Cardiac fibroblast (primary cell): ENCODE measurements around the gene DNAJC11.

Experiments used
- DNase-seq, 2 donors: peaks; one replicate each; pipeline versions ENCODE4 v3.0.0 to v3.0.0-alpha.2; 2010; ENCODE audit warnings: low read depth in 2 of 2
- H3K4me3 ChIP-seq, 2 donors: replicated peaks in 1 of 2; 1 replicate in 1 of 2; 2 replicates in 1 of 2; pipeline ENCODE4 v1.5.1; 2011; ENCODE audit warnings: low read depth in 2 of 2, low read length in 2 of 2, mild to moderate bottlenecking in 2 of 2, moderate library complexity in 1 of 2
- CTCF ChIP-seq: IDR thresholded peaks from one replicate; pipeline ENCODE4 v1.5.1; 2011; ENCODE audit warnings: low read depth, mild to moderate bottlenecking, low read length, inconsistent platforms

The DNAJC11 gene

DNA sequence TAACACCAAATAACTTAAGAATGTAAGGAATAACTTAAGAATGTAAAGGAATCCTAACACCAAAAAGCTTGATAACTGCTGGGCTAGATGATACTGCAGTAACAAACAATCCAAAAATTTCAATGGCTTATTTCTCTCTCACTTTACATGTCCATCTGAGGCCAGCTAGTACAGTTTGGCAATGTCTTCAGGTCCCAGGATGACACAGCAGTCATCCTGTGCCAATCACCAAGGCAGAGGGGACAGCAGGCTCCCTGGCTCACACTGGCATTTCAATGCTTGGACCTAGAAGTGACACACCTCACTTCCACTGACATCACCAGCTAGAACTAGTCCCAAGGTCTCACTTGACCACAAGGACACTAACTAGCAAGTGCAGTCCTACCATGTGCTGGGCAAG, 15.3 kb downstream of the DNAJC11 start:
- TF ChIP-seq CTCF: no peak
- H3K4me3 ChIP-seq: no peak overlapping the region
- peak in 1 of 2 donors; percentile 26 for DNase-seq

DNA sequence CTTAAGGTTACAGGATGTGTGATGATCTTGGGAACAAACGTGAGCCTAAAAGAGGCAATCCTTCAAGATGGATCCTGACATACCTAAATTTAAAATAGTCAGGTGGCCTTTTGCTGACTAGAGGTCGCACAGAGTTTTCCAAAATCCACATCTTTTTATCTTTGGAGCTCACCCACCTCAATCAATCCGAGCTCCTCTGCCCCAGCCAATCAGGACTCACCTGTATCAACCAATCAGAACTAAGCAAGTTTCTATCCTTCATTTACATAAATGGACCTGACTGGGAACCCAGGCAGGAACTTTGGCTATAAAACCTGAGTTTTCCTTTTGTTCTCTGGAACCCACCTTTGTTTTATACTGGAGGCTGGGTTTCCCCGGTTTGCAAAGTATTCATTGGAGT, 16.2 kb downstream of the DNAJC11 start:
- DNase-seq: no peak
- TF ChIP-seq CTCF: no peak
- H3K4me3 ChIP-seq: no peak overlapping the region

DNA sequence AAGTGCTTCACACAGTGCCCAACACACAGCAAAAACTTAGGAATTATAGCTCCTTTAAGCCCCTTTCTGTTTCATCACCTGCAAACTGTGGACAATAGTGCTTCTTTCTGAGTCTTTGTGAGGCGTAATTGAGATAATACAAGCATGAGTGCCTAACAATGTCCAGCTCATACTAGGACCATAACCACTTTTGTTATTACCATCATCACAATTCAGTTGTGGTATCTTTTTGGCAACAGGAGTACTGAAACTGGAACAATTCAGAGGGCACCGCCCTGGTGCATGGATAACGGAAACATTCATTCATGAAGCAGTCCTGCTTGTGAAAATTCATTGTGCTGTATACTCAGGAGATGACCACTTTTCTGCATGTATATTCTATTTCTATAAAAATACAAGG, 18.2 kb downstream of the DNAJC11 start:
- H3K4me3 ChIP-seq: no peak overlapping the region
- DNase-seq: no peak
- TF ChIP-seq CTCF: no peak

- no peak for DNase-seq
- TF ChIP-seq CTCF: no peak
- no peak overlapping the region for H3K4me3 ChIP-seq
Observed at GRCh38 chr1:6675941-6676340, 25.7 kb downstream of the DNAJC11 start.

DNA sequence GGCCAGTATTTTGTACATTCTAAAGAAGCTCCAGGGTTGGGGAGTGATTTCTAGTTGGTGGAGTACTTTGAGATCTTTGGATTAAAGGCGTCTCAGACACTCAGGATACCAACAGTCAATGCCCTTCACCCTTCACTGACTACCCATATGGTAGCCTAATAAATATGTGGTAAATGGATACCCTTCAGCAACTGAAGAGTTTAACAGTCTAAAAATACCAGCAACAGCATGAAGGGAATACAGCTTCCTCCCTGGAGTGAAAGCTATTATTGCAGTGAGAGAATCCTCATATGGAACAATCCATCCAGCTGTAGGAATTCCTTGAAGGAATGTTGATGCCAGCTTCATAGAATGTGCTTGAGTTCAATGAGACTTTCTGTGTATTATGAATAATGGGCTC, 26.8 kb downstream of the DNAJC11 start:
- no peak for DNase-seq
- H3K4me3 ChIP-seq: no peak overlapping the region
- TF ChIP-seq CTCF: no peak

GRCh38 chr1:6673816-6674398, 27.7 kb downstream of the DNAJC11 start:
- DNase-seq: no peak
- H3K4me3 ChIP-seq: no peak overlapping the region
- no peak for TF ChIP-seq CTCF

- peak in 1 of 2 donors; percentile 56 for DNase-seq
- TF ChIP-seq CTCF: no peak
- H3K4me3 ChIP-seq: no peak overlapping the region
Observed at GRCh38 chr1:6672558-6672957, 29.1 kb downstream of the DNAJC11 start.
